Measurements from ENCODE around the gene GLB1L3.

Gene GLB1L3

GRCh38 chr11:134287561-134287960, 11.4 kb downstream of the GLB1L3 start:
- DNase-seq (ENCODE audit: low read depth), result no peak
- H3K4me3 ChIP-seq (ENCODE audit: low read length), result no peak overlapping the region
- no peak for TF ChIP-seq CTCF (conservative IDR thresholded peaks at IDR 0.05; ENCODE audit: low read length)

- H3K4me3 ChIP-seq (ENCODE audit: low read length), result no peak overlapping the region
- DNase-seq (ENCODE audit: low read depth), result no peak
- TF ChIP-seq CTCF (conservative IDR thresholded peaks at IDR 0.05; ENCODE audit: low read length), result no peak
These were observed 12.3 kb downstream of the GLB1L3 start for GRCh38 chr11:134288486-134288885.

GRCh38 chr11:134289167-134289566, 13.0 kb downstream of the GLB1L3 start:
- TF ChIP-seq CTCF (conservative IDR thresholded peaks at IDR 0.05; ENCODE audit: low read length), result no peak
- no peak overlapping the region for H3K4me3 ChIP-seq (ENCODE audit: low read length)
- DNase-seq (ENCODE audit: low read depth), result no peak

GRCh38 chr11:134289789-134290188, 13.6 kb downstream of the GLB1L3 start:
- no peak overlapping the region for H3K4me3 ChIP-seq (ENCODE audit: low read length)
- TF ChIP-seq CTCF (conservative IDR thresholded peaks at IDR 0.05; ENCODE audit: low read length), result no peak
- DNase-seq (ENCODE audit: low read depth), result no peak

- no peak for TF ChIP-seq CTCF (conservative IDR thresholded peaks at IDR 0.05; ENCODE audit: low read length)
- DNase-seq (ENCODE audit: low read depth), result no peak
- H3K4me3 ChIP-seq (ENCODE audit: low read length), result no peak overlapping the region
These were observed 14.5 kb downstream of the GLB1L3 start for GRCh38 chr11:134290646-134291045.

GRCh38 chr11:134291196-134291595, 15.0 kb downstream of the GLB1L3 start:
- DNase-seq (ENCODE audit: low read depth), result no peak
- H3K4me3 ChIP-seq (ENCODE audit: low read length), result no peak overlapping the region
- TF ChIP-seq CTCF (conservative IDR thresholded peaks at IDR 0.05; ENCODE audit: low read length), result no peak

- no peak for TF ChIP-seq CTCF (conservative IDR thresholded peaks at IDR 0.05; ENCODE audit: low read length)
- no peak for DNase-seq (ENCODE audit: low read depth)
- no peak overlapping the region for H3K4me3 ChIP-seq (ENCODE audit: low read length)
These were observed 16.5 kb downstream of the GLB1L3 start for GRCh38 chr11:134292661-134293060.
